HepG2 (cell line): ENCODE measurements around the gene VPS37B. TPM values are rescaled to one million over a fixed set of nuclear protein-coding genes. Genes with fewer than 3 reads are reported as not detected.

Source experiments
- ATAC-seq: fragments of 200-7000 bp; cut with Tn5 transposase; 3 replicates; pipeline ENCODE4 v1.9.1; 2020; ENCODE audit warnings: mild to moderate bottlenecking, moderate library complexity
- BruUV-seq: library from RNA; stranded (reverse); fragments of 400-500 nt; replicated peaks from 2 replicates; lab custom pipeline; 2021; lab: Mats Ljungman, UMichigan
- CTCF ChIA-PET: fragments of 300-600 bp; formaldehyde crosslinking; extraction: SDS; loops from one replicate; lab custom pipeline; 2021; ENCODE audit warnings: low total read pairs, inconsistent platforms, low intra/inter-chr PET ratio; lab: Yijun Ruan, JAX
- POLR2A ChIA-PET: fragments of 350-600 bp; sonication (Branson Sonifier 250); formaldehyde crosslinking; loops from one replicate; lab custom pipeline; 2020; ENCODE audit warnings: antibody characterized with exemption, inconsistent platforms; lab: Yijun Ruan, JAX
- DNase-seq: peaks from one replicate; pipeline ENCODE4 v3.0.0-alpha.2; 2015; ENCODE audit warnings: low spot score
- FAIRE-seq: peaks from 3 replicates; lab custom pipeline; 2011; peaks lifted over from hg19 to GRCh38; lab: Jason Lieb, UNC
- H2AFZ ChIP-seq: one replicate; pipeline ENCODE4 v1.6.1; 2011; ENCODE audit warnings: low read length, inconsistent platforms
- H3K27ac ChIP-seq: fragments of 300-600 bp; 3 replicates; pipeline ENCODE4 v1.8.0; 2011; ENCODE audit warnings: mixed run types, mild to moderate bottlenecking, mixed read lengths, low read length, inconsistent platforms; ENCODE audit not compliant: insufficient read depth; ENCODE audit errors: extremely low read length
- H3K27me3 ChIP-seq, 2 experiments: fragments of 200-600 bp in 1 of 2; 2 replicates in 1 of 2; 3 replicates in 1 of 2; pipeline versions ENCODE4 v1.6.0 to v1.8.0; 2011; ENCODE audit warnings: low read length in 2 of 2, mild to moderate bottlenecking in 2 of 2, moderate library complexity in 2 of 2, inconsistent platforms in 1 of 2; ENCODE audit not compliant: insufficient read depth in 2 of 2, control insufficient read depth in 1 of 2
- H3K36me3 ChIP-seq, 2 experiments: fragments of 200-600 bp in 1 of 2; replicated peaks in 1 of 2; 2 replicates in 1 of 2; 3 replicates in 1 of 2; pipeline versions ENCODE4 v1.5.1 to v1.8.0; 2011; ENCODE audit warnings: low read length in 2 of 2, inconsistent platforms in 1 of 2; ENCODE audit not compliant: insufficient read depth in 2 of 2, control insufficient read depth in 1 of 2
- H3K4me1 ChIP-seq: 2 replicates; pipeline ENCODE4 v1.5.1; 2012; ENCODE audit warnings: low read length, inconsistent platforms; ENCODE audit not compliant: insufficient read depth
- H3K4me2 ChIP-seq: 2 replicates; pipeline ENCODE4 v1.6.0; 2011; ENCODE audit warnings: low read depth, low read length, inconsistent platforms
- H3K4me3 ChIP-seq, 3 experiments: fragments of 200-600 bp in 1 of 3; sonication (generic), shearing (Covaris generic) in 1 of 3; replicated peaks in 1 of 3; 2 replicates each; pipeline ENCODE4 v1.5.1; 2011 to 2016; ENCODE audit warnings: low read length in 3 of 3, inconsistent platforms in 2 of 3, low read depth in 2 of 3, mild to moderate bottlenecking in 2 of 3, control low read depth in 1 of 3, mixed read lengths in 1 of 3; ENCODE audit not compliant: insufficient read depth in 1 of 3
- H3K79me2 ChIP-seq: one replicate; pipeline ENCODE4 v1.6.1; 2011; ENCODE audit warnings: low read length, inconsistent platforms; ENCODE audit not compliant: insufficient read depth
- H3K9ac ChIP-seq: 2 replicates; pipeline ENCODE4 v1.6.0; 2011; ENCODE audit warnings: mild to moderate bottlenecking, low read depth, low read length, inconsistent platforms; ENCODE audit not compliant: insufficient read depth
- H3K9me3 ChIP-seq: 2 replicates; pipeline ENCODE4 v1.5.1; 2012; ENCODE audit warnings: mild to moderate bottlenecking, low read length
- H4K20me1 ChIP-seq: 2 replicates; pipeline ENCODE4 v1.6.0; 2011; ENCODE audit warnings: inconsistent platforms, mild to moderate bottlenecking, low read length, moderate library complexity; ENCODE audit not compliant: insufficient read depth
- GABPA ChIP-seq, 2 experiments: IDR thresholded peaks; 2 replicates each; pipeline ENCODE4 v1.6.1; 2011 to 2016; ENCODE audit warnings: low read depth in 2 of 2, low read length in 1 of 2, missing biosample characterization in 1 of 2, missing genetic modification characterization in 1 of 2
- GTF3A ChIP-seq: sonication (generic); formaldehyde crosslinking; conservative IDR thresholded peaks from 2 replicates; pipeline ENCODE4 v1.4.0; 2020; ENCODE audit warnings: mild to moderate bottlenecking, missing genetic modification reagents
- HMG20B ChIP-seq: conservative IDR thresholded peaks from 2 replicates; pipeline ENCODE4 v1.6.1; 2016; ENCODE audit warnings: missing genetic modification reagents, missing compliant biosample characterization
- MZF1 ChIP-seq: sonication (generic); formaldehyde crosslinking; IDR thresholded peaks from 2 replicates; pipeline ENCODE4 v1.8.1; 2023; ENCODE audit warnings: mild to moderate bottlenecking, missing genetic modification reagents, borderline replicate concordance
- SALL2 ChIP-seq: sonication (generic); formaldehyde crosslinking; IDR thresholded peaks from 2 replicates; pipeline ENCODE4 v1.8.1; 2023; ENCODE audit warnings: mild to moderate bottlenecking, missing genetic modification reagents, inconsistent platforms
- SP2 ChIP-seq: sonication (generic); formaldehyde crosslinking; IDR thresholded peaks from 2 replicates; pipeline ENCODE4 v1.5.1; 2020; ENCODE audit warnings: mild to moderate bottlenecking, missing genetic modification reagents
- ZNF256 ChIP-seq: sonication (generic); formaldehyde crosslinking; conservative IDR thresholded peaks from 2 replicates; pipeline ENCODE4 v1.4.0; 2020; ENCODE audit warnings: missing genetic modification reagents
- ZNF629 ChIP-seq: sonication (generic); formaldehyde crosslinking; conservative IDR thresholded peaks from 2 replicates; pipeline ENCODE4 v1.5.0; 2020; ENCODE audit warnings: missing genetic modification reagents
- WGBS: methylation state at CpG from one replicate; pipeline ENCODE4 v1.1.6; 2017; ENCODE audit warnings: low lambda C conversion rate; 5-methylcytosine and 5-hydroxymethylcytosine counted together
- in situ Hi-C: cut with HindIII; loops from 2 replicates; pipeline ENCODE4 v1.10.0; 2017; ENCODE audit warnings: low pct_unique_long_range_greater_than_20kb; ENCODE audit not compliant: extremely low pct_ligation_motif_present
- intact Hi-C: fragments of 100-400 bp; cut with micrococcal nuclease; formaldehyde crosslinking; loops from one replicate; pipeline ENCODE4 v1.10.0; 2022; ENCODE audit not compliant: unreplicated experiment
- polyA plus RNA-seq, 8 experiments: library from polyadenylated mRNA; depleted of rRNA in 3 of 8; stranded (reverse) in 7 of 8; unstranded in 1 of 8; fragments of >200 nt; fragmentation: Illumina TruSeq in 4 of 8; extraction: Trizol in 4 of 8; gene quantifications; 2 replicates each; pipeline versions ENCODE4 v1.2.1 to v1.2.3, GENCODE V29; 2011 to 2016; ENCODE audit warnings: low read depth in 4 of 8, missing spikeins in 1 of 8, mixed read lengths in 1 of 8; ENCODE audit not compliant: insufficient read depth in 1 of 8
- total RNA-seq, 5 experiments: library from RNA; depleted of rRNA; stranded (reverse); fragments of >200 nt; fragmentation: Illumina TruSeq; extraction: Trizol; gene quantifications; 2 replicates each; pipeline ENCODE4 v1.2.3, GENCODE V29; 2016; ENCODE audit warnings: low read depth in 1 of 5
- TF ChIP-seq, protein P1 (sequence below): IDR thresholded peaks from 2 replicates; pipeline ENCODE4 v1.6.1; 2016; ENCODE audit warnings: control low read depth
- TF ChIP-seq, protein P2 (sequence below): sonication (generic); formaldehyde crosslinking; conservative IDR thresholded peaks from 2 replicates; pipeline ENCODE4 v1.4.0; 2020; ENCODE audit warnings: mild to moderate bottlenecking, missing genetic modification reagents, moderate library complexity
- TF ChIP-seq, protein P3 (sequence below): sonication (generic); formaldehyde crosslinking; IDR thresholded peaks from 2 replicates; pipeline ENCODE4 v1.4.0; 2020; ENCODE audit warnings: missing genetic modification reagents
- TF ChIP-seq, protein P4 (sequence below): sonication (generic); formaldehyde crosslinking; IDR thresholded peaks from 2 replicates; pipeline ENCODE4 v1.5.0; 2020; ENCODE audit warnings: mild to moderate bottlenecking, missing genetic modification reagents

The VPS37B gene
- total and polyA plus RNA-seq, 2 of the 13 experiments (the other 11 are each of a cell fraction or from before 2014, with no cell fraction given), result 4.6 to 5.3 TPM

DNA sequence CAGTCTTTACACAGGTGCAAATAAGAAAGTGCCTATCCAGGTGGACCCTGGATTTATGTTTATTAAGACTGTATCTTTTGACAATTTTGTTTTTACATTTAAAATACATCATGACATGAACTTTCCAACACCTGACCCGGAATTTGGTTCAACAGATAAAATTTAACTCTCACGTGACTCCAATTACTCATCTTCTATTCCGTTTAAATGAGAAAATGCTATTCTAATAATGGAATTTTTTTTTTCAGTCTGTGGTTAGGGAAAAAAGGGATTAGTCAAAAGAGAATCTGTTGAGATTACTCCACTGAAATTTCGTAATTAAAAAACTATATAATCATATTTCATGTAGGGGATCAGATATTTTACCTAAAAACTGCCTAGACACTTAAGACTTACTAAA is 11.1 kb downstream of the VPS37B start (continued):
- TF ChIP-seq, protein P1, sequence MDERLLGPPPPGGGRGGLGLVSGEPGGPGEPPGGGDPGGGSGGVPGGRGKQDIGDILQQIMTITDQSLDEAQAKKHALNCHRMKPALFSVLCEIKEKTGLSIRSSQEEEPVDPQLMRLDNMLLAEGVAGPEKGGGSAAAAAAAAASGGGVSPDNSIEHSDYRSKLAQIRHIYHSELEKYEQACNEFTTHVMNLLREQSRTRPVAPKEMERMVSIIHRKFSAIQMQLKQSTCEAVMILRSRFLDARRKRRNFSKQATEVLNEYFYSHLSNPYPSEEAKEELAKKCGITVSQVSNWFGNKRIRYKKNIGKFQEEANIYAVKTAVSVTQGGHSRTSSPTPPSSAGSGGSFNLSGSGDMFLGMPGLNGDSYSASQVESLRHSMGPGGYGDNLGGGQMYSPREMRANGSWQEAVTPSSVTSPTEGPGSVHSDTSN (CRISPR knock-in tag), result no peak
- no peak for TF ChIP-seq HMG20B (CRISPR knock-in tag)
- TF ChIP-seq MZF1 (CRISPR knock-in tag), result no peak
- TF ChIP-seq ZNF629 (CRISPR knock-in tag), result no peak
- TF ChIP-seq GTF3A, result no peak
- TF ChIP-seq, all 625 proteins: peak for 0

DNA sequence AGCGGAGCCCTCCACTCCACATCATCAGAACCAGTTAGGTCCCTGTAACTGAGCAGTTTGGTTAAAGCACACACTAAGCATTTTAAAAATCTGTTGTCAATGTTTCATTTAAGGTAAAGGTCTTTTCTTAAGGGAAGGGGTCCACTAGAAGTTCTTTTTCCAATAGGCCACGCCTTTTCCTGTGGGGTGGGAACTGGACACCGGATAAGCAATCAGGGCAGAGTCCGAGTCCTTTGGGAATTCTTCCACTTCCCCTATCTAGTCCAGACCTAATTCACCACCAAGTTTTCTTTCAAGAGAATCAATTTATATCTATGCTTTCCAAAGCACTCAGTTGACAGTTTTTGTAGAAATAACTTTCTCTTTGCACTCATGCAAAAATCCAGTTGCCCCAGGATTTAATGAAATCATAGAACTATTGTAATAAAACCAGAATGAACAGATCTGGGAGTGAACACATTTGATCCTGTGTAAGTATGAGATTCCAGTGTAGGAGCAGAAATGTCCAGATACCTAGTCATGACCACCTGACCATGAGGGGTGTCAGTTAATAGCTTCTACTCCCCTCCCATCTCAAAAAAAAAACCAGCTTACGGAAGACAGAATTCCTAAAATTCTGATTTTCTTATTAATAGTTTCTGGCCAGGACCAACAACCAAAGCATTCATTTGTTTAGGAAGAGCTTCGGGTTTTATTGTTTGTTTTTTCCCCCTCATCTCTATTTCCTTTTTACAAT is 11.7 kb downstream of the VPS37B start:
- Histone ChIP-seq H2AFZ (peak overlapping the region; percentile 39), H3K4me3 (peak overlapping the region in 2 of 3 experiments; percentile 15 to 34; a peak in 1 of 6 replicates), H3K4me1 (peaks cover 67% of the 10 kb centered on the region), H3K27me3 (no peaks in the 10 kb centered on the region; a peak in 2 of 5 replicates), H3K9me3 (no peaks in the 10 kb centered on the region), H3K4me2 (peak overlapping the region; percentile 64), H4K20me1 (no peaks in the 10 kb centered on the region), H3K27ac (peak overlapping the region; percentile 37), H3K79me2 (peaks cover 73% of the 10 kb centered on the region), H3K9ac (no peak overlapping the region), H3K36me3 (no peaks in the 10 kb centered on the region)
- CTCF ChIA-PET, result no interaction called here
- intact Hi-C loops, result no loop called here
- 0 out of 3 replicates have a peak, but pooled peaks have one; percentile 13 for ATAC-seq
- FAIRE-seq, result peak; percentile 64
- no TSS peak for BruUV-seq
- WGBS, result 44% methylated on average over 6 of the region's 6 CpGs
- DNase-seq, result no peak
- POLR2A ChIA-PET, result no interaction called here
- in situ Hi-C loops, result no loop called here
- TF ChIP-seq, protein P2, sequence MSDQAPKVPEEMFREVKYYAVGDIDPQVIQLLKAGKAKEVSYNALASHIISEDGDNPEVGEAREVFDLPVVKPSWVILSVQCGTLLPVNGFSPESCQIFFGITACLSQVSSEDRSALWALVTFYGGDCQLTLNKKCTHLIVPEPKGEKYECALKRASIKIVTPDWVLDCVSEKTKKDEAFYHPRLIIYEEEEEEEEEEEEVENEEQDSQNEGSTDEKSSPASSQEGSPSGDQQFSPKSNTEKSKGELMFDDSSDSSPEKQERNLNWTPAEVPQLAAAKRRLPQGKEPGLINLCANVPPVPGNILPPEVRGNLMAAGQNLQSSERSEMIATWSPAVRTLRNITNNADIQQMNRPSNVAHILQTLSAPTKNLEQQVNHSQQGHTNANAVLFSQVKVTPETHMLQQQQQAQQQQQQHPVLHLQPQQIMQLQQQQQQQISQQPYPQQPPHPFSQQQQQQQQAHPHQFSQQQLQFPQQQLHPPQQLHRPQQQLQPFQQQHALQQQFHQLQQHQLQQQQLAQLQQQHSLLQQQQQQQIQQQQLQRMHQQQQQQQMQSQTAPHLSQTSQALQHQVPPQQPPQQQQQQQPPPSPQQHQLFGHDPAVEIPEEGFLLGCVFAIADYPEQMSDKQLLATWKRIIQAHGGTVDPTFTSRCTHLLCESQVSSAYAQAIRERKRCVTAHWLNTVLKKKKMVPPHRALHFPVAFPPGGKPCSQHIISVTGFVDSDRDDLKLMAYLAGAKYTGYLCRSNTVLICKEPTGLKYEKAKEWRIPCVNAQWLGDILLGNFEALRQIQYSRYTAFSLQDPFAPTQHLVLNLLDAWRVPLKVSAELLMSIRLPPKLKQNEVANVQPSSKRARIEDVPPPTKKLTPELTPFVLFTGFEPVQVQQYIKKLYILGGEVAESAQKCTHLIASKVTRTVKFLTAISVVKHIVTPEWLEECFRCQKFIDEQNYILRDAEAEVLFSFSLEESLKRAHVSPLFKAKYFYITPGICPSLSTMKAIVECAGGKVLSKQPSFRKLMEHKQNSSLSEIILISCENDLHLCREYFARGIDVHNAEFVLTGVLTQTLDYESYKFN (CRISPR knock-in tag), result 0 out of 2 replicates have a peak, but pooled peaks have one; percentile 15
- no peak for TF ChIP-seq GABPA (IDR thresholded peaks at IDR 0.05; ENCODE audit: low read depth, low read length)
- peak; percentile 69 for TF ChIP-seq GABPA (CRISPR knock-in tag; IDR thresholded peaks at IDR 0.05; ENCODE audit: low read depth)
- no peak for TF ChIP-seq ZNF256
- no peak for TF ChIP-seq SP2 (CRISPR knock-in tag)
- TF ChIP-seq, protein P3, sequence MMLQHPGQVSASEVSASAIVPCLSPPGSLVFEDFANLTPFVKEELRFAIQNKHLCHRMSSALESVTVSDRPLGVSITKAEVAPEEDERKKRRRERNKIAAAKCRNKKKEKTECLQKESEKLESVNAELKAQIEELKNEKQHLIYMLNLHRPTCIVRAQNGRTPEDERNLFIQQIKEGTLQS, result no peak
- TF ChIP-seq SALL2 (CRISPR knock-in tag), result no peak
- TF ChIP-seq, protein P4, sequence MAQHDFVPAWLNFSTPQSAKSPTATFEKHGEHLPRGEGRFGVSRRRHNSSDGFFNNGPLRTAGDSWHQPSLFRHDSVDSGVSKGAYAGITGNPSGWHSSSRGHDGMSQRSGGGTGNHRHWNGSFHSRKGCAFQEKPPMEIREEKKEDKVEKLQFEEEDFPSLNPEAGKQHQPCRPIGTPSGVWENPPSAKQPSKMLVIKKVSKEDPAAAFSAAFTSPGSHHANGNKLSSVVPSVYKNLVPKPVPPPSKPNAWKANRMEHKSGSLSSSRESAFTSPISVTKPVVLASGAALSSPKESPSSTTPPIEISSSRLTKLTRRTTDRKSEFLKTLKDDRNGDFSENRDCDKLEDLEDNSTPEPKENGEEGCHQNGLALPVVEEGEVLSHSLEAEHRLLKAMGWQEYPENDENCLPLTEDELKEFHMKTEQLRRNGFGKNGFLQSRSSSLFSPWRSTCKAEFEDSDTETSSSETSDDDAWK, result no peak
